Activated CD4-positive, alpha-beta T cell treated with anti-CD3 and anti-CD28 coated beads, Interleukin-2, amount 50 U/mL, for 4 hours (primary cell): Measurements from ENCODE around the gene LACRT.
A peak's percentile ranks its signal among the peaks of the same experiment; 100 is the strongest.

Experiments
- DNase-seq, 2 experiments: peaks; one replicate each; pipeline ENCODE4 v3.0.0-alpha.2; 2020

Gene LACRT

DNA sequence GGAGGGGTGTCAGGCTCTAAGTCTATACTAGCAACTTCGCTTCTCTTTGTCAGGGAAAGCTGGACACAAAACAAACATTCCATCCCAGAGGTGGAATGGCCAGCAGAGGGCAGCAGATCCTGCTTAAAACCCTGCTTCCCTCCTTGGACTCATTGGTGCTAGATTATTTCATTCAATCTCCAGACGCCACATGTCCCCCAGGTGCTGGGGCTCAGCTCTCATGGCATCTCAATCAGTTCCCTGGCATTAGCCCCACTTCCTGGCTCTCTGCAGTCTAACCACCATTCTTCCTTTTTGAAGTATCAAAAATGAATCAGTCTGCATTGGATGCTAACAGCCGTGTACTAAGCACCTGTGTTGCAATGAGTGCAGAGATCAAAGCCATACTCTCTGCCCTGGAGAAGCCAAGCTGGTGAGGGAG, 38.2 kb downstream of the LACRT start:
- peak; percentile 32 to 45 for DNase-seq

DNA sequence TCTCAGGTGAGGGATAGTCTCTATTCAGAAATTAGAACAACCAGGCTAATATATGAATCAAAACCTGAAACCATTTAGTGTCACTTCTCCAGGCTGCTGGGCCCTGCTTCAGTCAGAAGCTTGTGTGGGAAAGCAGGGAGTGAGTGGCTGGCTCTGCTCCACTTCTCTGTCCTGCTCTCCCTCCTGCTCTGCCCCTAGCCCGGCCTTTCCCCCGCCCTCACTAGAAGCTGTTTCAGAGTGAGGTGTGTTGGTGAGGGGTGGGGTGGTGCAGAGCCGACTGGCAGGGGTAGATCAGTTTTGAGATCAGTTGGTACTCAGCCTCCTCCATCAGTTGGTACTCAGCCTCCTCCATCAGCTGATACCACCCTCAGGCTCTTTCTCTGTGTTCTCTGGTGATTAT, 39.2 kb downstream of the LACRT start:
- DNase-seq = no peak

- no peak for DNase-seq
Observed at GRCh38 chr12:54593725-54594124, 41.0 kb downstream of the LACRT start.

- no peak for DNase-seq
Observed at GRCh38 chr12:54593135-54593534, 41.6 kb downstream of the LACRT start.

GRCh38 chr12:54592316-54592715, 42.4 kb downstream of the LACRT start:
- no peak for DNase-seq

DNA sequence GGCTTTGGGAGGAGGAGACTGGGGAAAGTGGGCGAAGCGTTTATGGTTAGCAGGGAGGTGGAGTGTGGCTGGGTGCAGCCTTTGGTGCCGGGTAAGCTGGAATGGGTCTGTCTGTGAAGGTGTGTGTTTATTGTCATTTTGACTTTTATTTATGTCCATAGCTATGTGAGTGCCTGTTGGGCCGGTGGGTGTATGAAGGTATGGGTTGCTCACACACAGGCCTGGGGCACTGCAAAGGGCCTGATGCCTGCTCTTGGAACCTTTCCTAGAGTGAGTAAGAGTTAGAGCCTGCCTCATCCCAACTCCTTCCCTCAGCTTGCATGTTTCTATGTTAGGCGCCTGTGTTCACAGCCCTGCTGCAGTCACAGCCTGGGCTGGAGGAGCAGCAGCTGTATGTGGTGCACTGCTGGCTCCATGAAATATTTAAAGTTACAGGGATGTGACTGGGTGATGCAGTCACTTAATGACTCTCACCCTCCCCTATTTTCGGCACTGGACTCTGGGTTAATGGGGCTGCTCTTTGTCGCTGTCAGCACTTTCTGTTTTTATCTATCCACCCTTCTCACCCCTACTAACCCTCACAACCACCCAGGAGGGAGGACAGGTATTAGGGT, 43.6 kb downstream of the LACRT start:
- no peak for DNase-seq

DNA sequence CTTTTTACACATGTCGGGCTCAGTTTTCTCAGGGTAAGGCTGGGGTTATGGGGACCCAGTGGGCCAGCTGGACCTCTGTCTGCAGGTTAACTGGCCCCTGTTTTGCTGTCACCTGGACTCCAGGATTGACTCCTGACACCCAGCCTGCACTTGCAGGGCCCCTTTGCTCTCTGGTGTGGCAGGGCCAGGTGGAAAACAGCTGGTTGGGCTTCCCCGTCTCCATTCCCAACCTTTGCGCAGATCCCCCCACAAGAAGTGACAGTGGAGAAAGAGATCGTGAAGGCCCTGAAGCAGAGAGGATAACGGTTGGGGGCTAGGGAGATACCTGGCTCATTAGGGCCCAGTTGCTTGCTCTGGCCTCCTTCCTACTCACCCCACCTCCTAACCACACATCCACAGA, 44.7 kb downstream of the LACRT start:
- no peak for DNase-seq

GRCh38 chr12:54588890-54589267, 45.8 kb downstream of the LACRT start:
- DNase-seq = no peak

GRCh38 chr12:54588110-54588889, 46.4 kb downstream of the LACRT start, which contains the start of gene PPP1R1A:
PPP1R1A (minus strand) TSS chr12:54588659; CDS start chr12:54588488, 171 bp downstream.
- DNase-seq = no peak

DNA sequence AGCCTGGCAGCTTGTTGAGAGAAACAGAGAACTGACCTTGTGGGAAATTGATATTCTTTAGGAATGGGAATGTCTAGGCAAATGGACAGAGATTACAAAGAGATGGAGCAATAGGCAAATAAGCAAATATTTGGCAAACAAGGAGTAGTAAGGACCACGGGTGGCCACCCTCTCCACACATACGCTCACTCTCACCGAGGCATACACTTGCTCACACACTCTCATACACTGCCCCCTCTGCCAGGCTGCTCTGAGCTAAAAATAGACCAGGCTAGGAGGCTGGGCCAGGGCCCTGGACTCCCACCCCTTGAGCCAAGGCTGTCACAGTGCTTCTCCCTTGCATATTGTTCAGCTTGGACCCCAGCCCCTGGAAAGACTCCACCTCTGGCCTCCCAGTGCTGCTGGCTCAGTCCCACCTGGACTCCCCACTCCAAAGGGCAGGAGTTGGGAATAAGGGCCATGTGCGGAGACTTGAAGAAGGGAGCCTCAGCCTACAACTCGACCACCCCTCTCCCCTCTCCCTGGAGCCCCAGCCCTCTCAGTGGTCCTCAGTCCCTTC, 47.3 kb downstream of the LACRT start:
- no peak for DNase-seq

GRCh38 chr12:54586620-54587019, 48.1 kb downstream of the LACRT start:
- no peak for DNase-seq

DNA sequence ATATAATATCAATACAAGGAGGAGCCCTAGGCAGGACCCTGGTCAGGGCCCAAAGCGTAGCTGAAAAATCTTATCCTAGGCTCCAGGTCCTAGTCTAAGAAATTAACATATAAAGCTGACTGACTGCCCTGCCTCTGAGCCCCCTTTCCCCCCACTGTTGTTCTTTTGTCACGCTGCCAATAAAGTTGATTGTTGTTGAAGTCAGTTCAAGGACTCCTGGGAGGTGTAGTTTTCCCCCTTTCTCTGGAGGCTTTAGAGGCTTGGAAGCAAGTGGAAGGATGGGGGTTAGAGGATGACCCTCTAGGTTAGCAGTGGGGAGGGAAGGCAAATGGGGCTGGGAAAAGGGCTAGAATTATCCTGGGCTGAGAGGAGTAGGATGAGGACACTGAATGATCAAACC, 49.5 kb downstream of the LACRT start:
- DNase-seq = no peak

- DNase-seq = no peak
Observed at GRCh38 chr12:54584128-54584527, 50.6 kb downstream of the LACRT start.

DNA sequence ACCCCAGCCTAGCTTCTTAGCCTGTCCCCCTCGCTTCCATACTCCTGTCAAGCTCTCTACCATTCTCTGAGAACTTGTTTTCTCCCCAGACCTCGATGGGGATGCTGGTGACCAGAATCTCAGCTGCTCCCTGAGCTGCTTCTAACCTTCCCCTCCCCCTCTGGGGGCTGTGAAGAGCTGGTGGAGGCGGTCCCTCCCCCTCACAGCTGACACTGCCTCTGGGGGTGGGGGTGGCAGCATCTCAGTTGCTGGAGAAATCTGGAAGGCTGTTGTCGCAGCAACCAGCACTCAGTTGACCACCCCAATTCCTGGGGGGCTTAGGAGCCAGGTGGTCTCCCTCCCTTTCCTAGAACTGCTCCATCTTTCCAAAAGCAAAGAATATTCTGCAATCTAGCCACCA, 51.0 kb downstream of the LACRT start:
- DNase-seq = no peak

DNA sequence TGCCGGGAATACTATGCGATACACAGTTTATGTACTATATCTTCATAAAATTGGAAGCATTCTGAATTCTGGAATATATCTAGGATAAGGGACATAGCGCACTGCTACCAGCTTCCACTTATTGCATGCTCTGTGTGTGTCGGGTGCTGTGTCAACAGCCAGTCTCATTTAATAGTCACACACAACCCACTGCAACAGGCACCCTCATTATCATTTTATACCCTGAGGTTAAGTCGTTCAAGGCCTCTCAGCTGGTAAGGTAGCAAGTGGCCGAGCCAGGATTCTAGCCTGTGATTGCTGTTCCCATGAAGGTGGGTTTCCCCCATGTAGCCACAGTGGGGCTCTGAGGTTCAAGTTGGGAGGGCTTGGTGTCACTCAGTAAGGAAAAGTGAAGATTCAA, 53.3 kb downstream of the LACRT start:
- DNase-seq = no peak
